Measurements from ENCODE around the gene PCGF1. TPM values are rescaled to one million over a fixed set of nuclear protein-coding genes. Genes with fewer than 3 reads are reported as not detected.
A peak's percentile ranks its signal among the peaks of the same experiment; 100 is the strongest.

The PCGF1 gene
- total and polyA plus RNA-seq, 8 donors, result 20.4 to 33.6 (median 24.1) TPM

DNA sequence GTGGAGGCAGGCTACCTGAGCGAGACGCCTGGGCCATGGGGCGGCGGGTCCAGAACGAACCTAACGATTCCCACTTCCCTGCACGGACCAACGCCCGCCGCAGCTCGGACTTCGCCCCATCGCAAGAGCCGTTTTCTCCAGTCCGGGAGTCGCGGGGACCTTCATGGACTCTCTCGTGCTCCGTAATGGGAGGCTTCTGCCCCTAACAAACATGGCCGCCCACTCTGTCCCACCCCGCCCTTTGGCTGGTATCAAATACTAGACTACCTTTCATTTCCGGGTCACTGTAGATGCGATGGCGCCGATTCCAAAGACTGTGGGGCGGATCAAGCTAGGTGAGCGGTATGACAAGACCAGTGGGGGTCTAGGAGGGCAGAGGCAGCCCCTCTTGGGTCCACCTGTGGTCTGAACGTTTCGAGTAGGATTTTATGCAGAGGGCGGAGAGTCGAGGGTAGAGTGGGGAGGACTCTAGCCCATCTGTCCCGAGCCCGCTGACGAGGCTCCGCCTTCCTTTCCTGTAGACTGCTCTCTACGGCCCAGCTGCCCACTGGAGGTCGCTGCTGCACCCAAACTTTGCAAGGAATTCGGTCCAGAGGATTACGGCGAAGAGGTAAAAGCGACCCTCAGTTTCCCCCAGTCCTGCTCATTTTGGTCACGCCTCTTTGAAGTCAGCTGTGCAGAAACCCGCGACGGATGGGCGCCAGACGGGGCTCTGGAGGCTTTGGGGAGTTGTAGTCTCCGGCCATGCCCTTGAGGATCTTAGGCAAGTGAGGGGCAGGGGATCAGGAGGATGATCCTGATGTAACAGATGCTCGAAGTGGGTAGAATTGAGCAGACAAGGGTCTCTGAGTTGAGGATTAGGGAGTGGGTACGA, 24.5 kb downstream of the PCGF1 start, which contains the start of the genes CCDC142 and TTC31:
CCDC142 (minus strand) TSS at position 198 of the 874 bp plus-strand sequence; CDS start at position 37, 161 bp downstream.
TTC31 (plus strand) TSS at position 281 of the 874 bp plus-strand sequence; CDS start at position 296, 15 bp downstream.
- TF ChIP-seq, protein P1, sequence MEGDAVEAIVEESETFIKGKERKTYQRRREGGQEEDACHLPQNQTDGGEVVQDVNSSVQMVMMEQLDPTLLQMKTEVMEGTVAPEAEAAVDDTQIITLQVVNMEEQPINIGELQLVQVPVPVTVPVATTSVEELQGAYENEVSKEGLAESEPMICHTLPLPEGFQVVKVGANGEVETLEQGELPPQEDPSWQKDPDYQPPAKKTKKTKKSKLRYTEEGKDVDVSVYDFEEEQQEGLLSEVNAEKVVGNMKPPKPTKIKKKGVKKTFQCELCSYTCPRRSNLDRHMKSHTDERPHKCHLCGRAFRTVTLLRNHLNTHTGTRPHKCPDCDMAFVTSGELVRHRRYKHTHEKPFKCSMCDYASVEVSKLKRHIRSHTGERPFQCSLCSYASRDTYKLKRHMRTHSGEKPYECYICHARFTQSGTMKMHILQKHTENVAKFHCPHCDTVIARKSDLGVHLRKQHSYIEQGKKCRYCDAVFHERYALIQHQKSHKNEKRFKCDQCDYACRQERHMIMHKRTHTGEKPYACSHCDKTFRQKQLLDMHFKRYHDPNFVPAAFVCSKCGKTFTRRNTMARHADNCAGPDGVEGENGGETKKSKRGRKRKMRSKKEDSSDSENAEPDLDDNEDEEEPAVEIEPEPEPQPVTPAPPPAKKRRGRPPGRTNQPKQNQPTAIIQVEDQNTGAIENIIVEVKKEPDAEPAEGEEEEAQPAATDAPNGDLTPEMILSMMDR (IDR thresholded peaks at IDR 0.05), result peak; percentile 65 to 89
- H3K27me3 ChIP-seq, result no peaks in the 10 kb centered on the region
- peaks cover 0 to 38% of the 10 kb centered on the region in 2 donors for H3K36me3 ChIP-seq
- peak within 1 kb of the TSS; percentile 84 to 96 for H3K4me3 ChIP-seq
- H3K4me1 ChIP-seq, result peaks cover 19 to 44% of the 10 kb centered on the region in 2 donors
- intact Hi-C loops (cut with DNase I), result loop anchor here in 1 of 2 donors (5.0 kb wide), 1 partner anchor 104 kb away; no protein-coding TSS in a partner anchor
- H3K27ac ChIP-seq, result peak within 1 kb of the TSS; percentile 89 to 94
- H3K9me3 ChIP-seq, result no peaks in the 10 kb centered on the region
- DNase-seq, result peak; percentile 96 to 99 (median 96)
- ATAC-seq, result peak; percentile 97

- TF ChIP-seq, protein P1 (IDR thresholded peaks at IDR 0.05), result no peak
- ATAC-seq (peak; percentile 57), DNase-seq (peak in 2 of 4 donors; percentile 70 to 90)
- Histone ChIP-seq H3K4me3 (peak overlapping the region; percentile 84 to 96), H3K4me1 (peaks cover 19 to 48% of the 10 kb centered on the region in 2 donors), H3K27ac (peak overlapping the region; percentile 89 to 94), H3K27me3 (no peaks in the 10 kb centered on the region), H3K9me3 (no peaks in the 10 kb centered on the region), H3K36me3 (peaks cover 0 to 30% of the 10 kb centered on the region in 2 donors)
- intact Hi-C loops (cut with DNase I), result loop anchor here in 1 of 2 donors (5.0 kb wide), 1 partner anchor 105 kb away; no protein-coding TSS in a partner anchor
Observed at GRCh38 chr2:74481961-74482800, 25.3 kb downstream of the PCGF1 start.

- TF ChIP-seq, protein P1 (IDR thresholded peaks at IDR 0.05), result no peak
- intact Hi-C loops (cut with DNase I), result loop anchor here in 1 of 2 donors (5.0 kb wide), 1 partner anchor 106 kb away; no protein-coding TSS in a partner anchor
- DNase-seq (no peak), ATAC-seq (no peak)
- peak overlapping the region; percentile 84 to 96 for H3K4me3 ChIP-seq
- H3K27me3 ChIP-seq, result no peaks in the 10 kb centered on the region
- peaks cover 0 to 22% of the 10 kb centered on the region in 2 donors for H3K36me3 ChIP-seq
- no peaks in the 10 kb centered on the region for H3K9me3 ChIP-seq
- H3K4me1 ChIP-seq, result peaks cover 26 to 55% of the 10 kb centered on the region in 2 donors
- no peak overlapping the region for H3K27ac ChIP-seq
Observed at GRCh38 chr2:74481431-74481830, 26.1 kb downstream of the PCGF1 start.

- no peak overlapping the region for H3K27ac ChIP-seq
- no peak overlapping the region for H3K4me3 ChIP-seq
- TF ChIP-seq, protein P1 (IDR thresholded peaks at IDR 0.05), result no peak
- peaks cover 15 to 40% of the 10 kb centered on the region in 2 donors for H3K4me1 ChIP-seq
- intact Hi-C loops (cut with DNase I), result no loop called here
- H3K27me3 ChIP-seq, result no peaks in the 10 kb centered on the region
- H3K9me3 ChIP-seq, result no peaks in the 10 kb centered on the region
- no peak for ATAC-seq
- peak in 1 of 4 donors; percentile 39 for DNase-seq
- H3K36me3 ChIP-seq, result peaks cover 0 to 31% of the 10 kb centered on the region in 2 donors
Observed at GRCh38 chr2:74474899-74475298, 32.6 kb downstream of the PCGF1 start.

All from left lung (tissue), 10 donors.